Testis (tissue), 2 donors: ENCODE measurements around the gene ANGPTL2.

ENCODE experiments used
- CTCF ChIP-seq, 3 experiments: fragments of 450-650 bp in 2 of 3; fragments of 200-600 bp in 1 of 3; sonication (generic) in 1 of 3; IDR thresholded peaks; one replicate each; pipeline ENCODE4 v1.5.1; 2016 to 2019; ENCODE audit warnings: antibody characterized with exemption in 3 of 3, mild to moderate bottlenecking in 2 of 3, moderate library complexity in 1 of 3
- POLR2A ChIP-seq: fragments of 450-650 bp; IDR thresholded peaks from one replicate; pipeline ENCODE4 v1.6.1; 2017; ENCODE audit warnings: antibody characterized with exemption, mild to moderate bottlenecking, moderate library complexity

GRCh38 chr9:127124792-127125191 lies 2.4 kb upstream of the ANGPTL2 start:
- TF ChIP-seq CTCF (IDR thresholded peaks at IDR 0.05) (no peak), POLR2A (no peak)
